KBM-7 (cell line): ENCODE measurements around the gene INA.
"Not testable (repeated sequence)": the region's sequence is repeated elsewhere in the genome, so short reads cannot be mapped to it uniquely, and the experiment has no call there.

Source experiments
- DNase-seq: peaks from one replicate; pipeline ENCODE4 v3.0.0-alpha.2; 2015
- in situ Hi-C: fragments of 300-500 bp; cut with MboI; formaldehyde crosslinking; loops from 2 replicates; pipeline ENCODE4 v1.14.3; 2020; ENCODE audit warnings: low sequenced_read_pairs, low pct_unique_long_range_greater_than_20kb, mixed read lengths

The INA gene

GRCh38 chr10:103276896-103277712 lies at the start of gene INA:
TSS of gene INA (plus strand) at chr10:103277138. CDS start at chr10:103277212, 74 bp downstream.
- in situ Hi-C loops = no loop called here
- DNase-seq = peak; percentile 29

- DNase-seq = no peak
- in situ Hi-C loops = no loop called here
Measured at GRCh38 chr10:103227416-103227815, 49.5 kb upstream of the INA start.

- DNase-seq = no peak
- in situ Hi-C loops = no loop called here
Measured at GRCh38 chr10:103231047-103231551, 45.8 kb upstream of the INA start.

- in situ Hi-C loops = no loop called here
- DNase-seq = no peak
Measured at GRCh38 chr10:103232131-103232673, 44.7 kb upstream of the INA start.

- peak; percentile 8 for DNase-seq
- in situ Hi-C loops = no loop called here
Measured at GRCh38 chr10:103232772-103233488, 44.0 kb upstream of the INA start.

GRCh38 chr10:103235775-103236174 lies 41.2 kb upstream of the INA start:
- in situ Hi-C loops = no loop called here
- DNase-seq = no peak

- in situ Hi-C loops = no loop called here
- peak; percentile 25 for DNase-seq
Measured at GRCh38 chr10:103238506-103239252, 38.3 kb upstream of the INA start.

- DNase-seq = peak; percentile 58
- in situ Hi-C loops = no loop called here
Measured at GRCh38 chr10:103241262-103242011, 35.5 kb upstream of the INA start.

- in situ Hi-C loops = no loop called here
- peak; percentile 87 for DNase-seq
Measured at GRCh38 chr10:103244666-103245271, 32.2 kb upstream of the INA start.

- DNase-seq, in situ Hi-C loops: not testable (repeated sequence)
Measured at GRCh38 chr10:103245587-103245986, 31.4 kb upstream of the INA start, which contains the start of gene RPEL1. TSS of gene RPEL1 (plus strand) at chr10:103245887. CDS start at chr10:103245997, 110 bp downstream.

GRCh38 chr10:103246324-103246723 lies 30.6 kb upstream of the INA start:
- in situ Hi-C loops = no loop called here
- no peak for DNase-seq

- DNase-seq = no peak
- in situ Hi-C loops = no loop called here
Measured at GRCh38 chr10:103254113-103254512, 22.8 kb upstream of the INA start.

- no peak for DNase-seq
- in situ Hi-C loops = no loop called here
Measured at GRCh38 chr10:103254538-103255325, 22.2 kb upstream of the INA start.

- in situ Hi-C loops = no loop called here
- DNase-seq = no peak
Measured at GRCh38 chr10:103256613-103257012, 20.3 kb upstream of the INA start.

- no peak for DNase-seq
- in situ Hi-C loops = no loop called here
Measured at GRCh38 chr10:103257812-103258211, 19.1 kb upstream of the INA start.

- DNase-seq, in situ Hi-C loops: not testable (repeated sequence)
Measured at GRCh38 chr10:103258928-103259327, 18.0 kb upstream of the INA start.

- no peak for DNase-seq
- in situ Hi-C loops = no loop called here
Measured at GRCh38 chr10:103259989-103260388, 16.9 kb upstream of the INA start.
